ENCODE measurements around the gene XCL2.

GRCh38 chr1:168512864-168513595 is 30.8 kb downstream of the XCL2 start:
- TF ChIP-seq, protein P1, sequence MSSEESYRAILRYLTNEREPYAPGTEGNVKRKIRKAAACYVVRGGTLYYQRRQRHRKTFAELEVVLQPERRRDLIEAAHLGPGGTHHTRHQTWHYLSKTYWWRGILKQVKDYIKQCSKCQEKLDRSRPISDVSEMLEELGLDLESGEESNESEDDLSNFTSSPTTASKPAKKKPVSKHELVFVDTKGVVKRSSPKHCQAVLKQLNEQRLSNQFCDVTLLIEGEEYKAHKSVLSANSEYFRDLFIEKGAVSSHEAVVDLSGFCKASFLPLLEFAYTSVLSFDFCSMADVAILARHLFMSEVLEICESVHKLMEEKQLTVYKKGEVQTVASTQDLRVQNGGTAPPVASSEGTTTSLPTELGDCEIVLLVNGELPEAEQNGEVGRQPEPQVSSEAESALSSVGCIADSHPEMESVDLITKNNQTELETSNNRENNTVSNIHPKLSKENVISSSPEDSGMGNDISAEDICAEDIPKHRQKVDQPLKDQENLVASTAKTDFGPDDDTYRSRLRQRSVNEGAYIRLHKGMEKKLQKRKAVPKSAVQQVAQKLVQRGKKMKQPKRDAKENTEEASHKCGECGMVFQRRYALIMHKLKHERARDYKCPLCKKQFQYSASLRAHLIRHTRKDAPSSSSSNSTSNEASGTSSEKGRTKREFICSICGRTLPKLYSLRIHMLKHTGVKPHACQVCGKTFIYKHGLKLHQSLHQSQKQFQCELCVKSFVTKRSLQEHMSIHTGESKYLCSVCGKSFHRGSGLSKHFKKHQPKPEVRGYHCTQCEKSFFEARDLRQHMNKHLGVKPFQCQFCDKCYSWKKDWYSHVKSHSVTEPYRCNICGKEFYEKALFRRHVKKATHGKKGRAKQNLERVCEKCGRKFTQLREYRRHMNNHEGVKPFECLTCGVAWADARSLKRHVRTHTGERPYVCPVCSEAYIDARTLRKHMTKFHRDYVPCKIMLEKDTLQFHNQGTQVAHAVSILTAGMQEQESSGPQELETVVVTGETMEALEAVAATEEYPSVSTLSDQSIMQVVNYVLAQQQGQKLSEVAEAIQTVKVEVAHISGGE (CRISPR knock-in tag; IDR thresholded peaks at IDR 0.05), result no peak
- TF ChIP-seq ZSCAN29 (IDR thresholded peaks at IDR 0.05), result no peak
- no peak for TF ChIP-seq JUND (IDR thresholded peaks at IDR 0.05; ENCODE audit: low read depth, low read length)
- no peak for TF ChIP-seq POLR2A (IDR thresholded peaks at IDR 0.05; ENCODE audit: low read depth, low read length)
- TF ChIP-seq, protein P2, sequence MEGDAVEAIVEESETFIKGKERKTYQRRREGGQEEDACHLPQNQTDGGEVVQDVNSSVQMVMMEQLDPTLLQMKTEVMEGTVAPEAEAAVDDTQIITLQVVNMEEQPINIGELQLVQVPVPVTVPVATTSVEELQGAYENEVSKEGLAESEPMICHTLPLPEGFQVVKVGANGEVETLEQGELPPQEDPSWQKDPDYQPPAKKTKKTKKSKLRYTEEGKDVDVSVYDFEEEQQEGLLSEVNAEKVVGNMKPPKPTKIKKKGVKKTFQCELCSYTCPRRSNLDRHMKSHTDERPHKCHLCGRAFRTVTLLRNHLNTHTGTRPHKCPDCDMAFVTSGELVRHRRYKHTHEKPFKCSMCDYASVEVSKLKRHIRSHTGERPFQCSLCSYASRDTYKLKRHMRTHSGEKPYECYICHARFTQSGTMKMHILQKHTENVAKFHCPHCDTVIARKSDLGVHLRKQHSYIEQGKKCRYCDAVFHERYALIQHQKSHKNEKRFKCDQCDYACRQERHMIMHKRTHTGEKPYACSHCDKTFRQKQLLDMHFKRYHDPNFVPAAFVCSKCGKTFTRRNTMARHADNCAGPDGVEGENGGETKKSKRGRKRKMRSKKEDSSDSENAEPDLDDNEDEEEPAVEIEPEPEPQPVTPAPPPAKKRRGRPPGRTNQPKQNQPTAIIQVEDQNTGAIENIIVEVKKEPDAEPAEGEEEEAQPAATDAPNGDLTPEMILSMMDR (IDR thresholded peaks at IDR 0.05 in 2 of 3, conservative IDR thresholded peaks at IDR 0.05 in 1 of 3; ENCODE audit: control insufficient read depth in 2 of 3, extremely low read depth in 1 of 3, insufficient read depth in 1 of 3, low read depth in 3 of 3, low read length in 3 of 3), result no peak
- no peak for TF ChIP-seq TCF7 (IDR thresholded peaks at IDR 0.05; ENCODE audit: borderline replicate concordance)
